Endothelial cell of umbilical vein (primary cell): ENCODE data around the gene SURF1. TPM values are rescaled to one million over a fixed set of nuclear protein-coding genes. Genes with fewer than 3 reads are reported as not detected.

Source experiments
- BruUV-seq: library from RNA; stranded (reverse); fragments of 400-500 nt; replicated peaks from 2 replicates; lab custom pipeline; 2021; lab: Mats Ljungman, UMichigan
- CTCF ChIA-PET: fragments of 300-600, 350-600 bp; sonication (Branson Sonifier 250); formaldehyde crosslinking; loops from one replicate; lab custom pipeline; 2021; ENCODE audit warnings: antibody characterized with exemption, inconsistent platforms; lab: Charles Lee
- POLR2A ChIA-PET: fragments of 300-600, 350-600 bp; sonication (Branson Sonifier 250); formaldehyde crosslinking; loops from one replicate; lab custom pipeline; 2021; ENCODE audit warnings: antibody characterized with exemption, inconsistent platforms; lab: Charles Lee
- DNase-seq: peaks from one replicate; pipeline ENCODE4 v3.0.0-alpha.2; 2011; ENCODE audit warnings: low read depth, low spot score
- FAIRE-seq: peaks from 2 replicates; lab custom pipeline; 2011; peaks lifted over from hg19 to GRCh38; lab: Jason Lieb, UNC
- H2AFZ ChIP-seq: 2 replicates; pipeline ENCODE4 v1.6.0; 2012; ENCODE audit warnings: low read depth, low read length, control low read depth, inconsistent platforms
- H3K27ac ChIP-seq: 2 replicates; pipeline ENCODE4 v1.5.1; 2011; ENCODE audit warnings: low read depth, mild to moderate bottlenecking, control low read depth, low read length, moderate library complexity; ENCODE audit not compliant: insufficient read depth
- H3K27me3 ChIP-seq, 2 experiments: 2 replicates each; pipeline versions ENCODE4 v1.6.0 to v1.6.1; 2011; ENCODE audit warnings: low read length in 2 of 2, mixed read lengths in 1 of 2; ENCODE audit not compliant: control insufficient read depth in 2 of 2, insufficient read depth in 2 of 2
- H3K36me3 ChIP-seq, 2 experiments: 2 replicates in 1 of 2; 3 replicates in 1 of 2; pipeline ENCODE4 v1.5.1; 2011; ENCODE audit warnings: low read length in 2 of 2, mild to moderate bottlenecking in 1 of 2, moderate library complexity in 1 of 2; ENCODE audit not compliant: control insufficient read depth in 2 of 2, insufficient read depth in 2 of 2; ENCODE audit errors: extremely low read depth in 1 of 2
- H3K4me1 ChIP-seq: 3 replicates; pipeline ENCODE4 v1.5.1; 2011; ENCODE audit warnings: mild to moderate bottlenecking, low read length; ENCODE audit not compliant: control insufficient read depth, insufficient read depth; ENCODE audit errors: extremely low read depth
- H3K4me2 ChIP-seq: 2 replicates; pipeline ENCODE4 v1.6.1; 2011; ENCODE audit warnings: low read length, control low read depth, mixed read lengths; ENCODE audit not compliant: insufficient read depth
- H3K4me3 ChIP-seq, 3 experiments: fragments of 200-600 bp in 1 of 3; sonication (generic), shearing (Covaris generic) in 1 of 3; replicated peaks in 1 of 3; 2 replicates each; pipeline ENCODE4 v1.5.1; 2011 to 2016; ENCODE audit warnings: control low read depth in 3 of 3, low read length in 3 of 3, mild to moderate bottlenecking in 2 of 3, inconsistent platforms in 1 of 3, low read depth in 1 of 3, moderate library complexity in 1 of 3; ENCODE audit not compliant: insufficient read depth in 1 of 3
- H3K79me2 ChIP-seq: 2 replicates; pipeline ENCODE4 v1.6.0; 2012; ENCODE audit warnings: low read length, inconsistent platforms; ENCODE audit not compliant: control insufficient read depth, insufficient read depth
- H3K9ac ChIP-seq: replicated peaks from 2 replicates; pipeline ENCODE3; 2011; ENCODE audit warnings: low read length, control low read depth; ENCODE audit not compliant: insufficient read depth; ENCODE audit errors: extremely low read depth
- H3K9me1 ChIP-seq: replicated peaks from 3 replicates; pipeline ENCODE4 v1.6.0; 2011; ENCODE audit warnings: mild to moderate bottlenecking, low read length; ENCODE audit not compliant: control insufficient read depth, insufficient read depth; ENCODE audit errors: extremely low read depth
- H3K9me3 ChIP-seq: replicated peaks from 2 replicates; pipeline ENCODE4 v1.5.1; 2012; ENCODE audit warnings: low read length, inconsistent platforms; ENCODE audit not compliant: control insufficient read depth, insufficient read depth
- H4K20me1 ChIP-seq: replicated peaks from 2 replicates; pipeline ENCODE3; 2011; ENCODE audit warnings: mild to moderate bottlenecking, low read length; ENCODE audit not compliant: control insufficient read depth, insufficient read depth; ENCODE audit errors: extremely low read depth
- EZH2 ChIP-seq: IDR thresholded peaks from 2 replicates; pipeline ENCODE4 v1.6.1; 2012; ENCODE audit warnings: borderline replicate concordance, low read depth, mild to moderate bottlenecking, moderate library complexity, low read length, inconsistent platforms; ENCODE audit not compliant: severe bottlenecking
- FOS ChIP-seq: IDR thresholded peaks from 2 replicates; pipeline ENCODE4 v1.6.1; 2011; ENCODE audit warnings: mild to moderate bottlenecking, low read length, moderate library complexity, borderline replicate concordance; ENCODE audit not compliant: insufficient read depth
- GATA2 ChIP-seq: IDR thresholded peaks from 2 replicates; pipeline ENCODE4 v1.7.0; 2011; ENCODE audit warnings: low read depth, mild to moderate bottlenecking, moderate library complexity, mixed read lengths, low read length; ENCODE audit not compliant: insufficient read length, insufficient read depth
- JUN ChIP-seq: IDR thresholded peaks from 2 replicates; pipeline ENCODE4 v1.6.1; 2011; ENCODE audit warnings: borderline replicate concordance, low read depth; ENCODE audit not compliant: insufficient read length, insufficient read depth
- MYC ChIP-seq: IDR thresholded peaks from one replicate; pipeline ENCODE4 v1.6.1; 2011; ENCODE audit warnings: mild to moderate bottlenecking, low read depth, low read length
- POLR2A ChIP-seq: IDR thresholded peaks from 2 replicates; pipeline ENCODE4 v1.6.1; 2012; ENCODE audit warnings: low read depth, mild to moderate bottlenecking, control low read depth, low read length
- POLR2AphosphoS5 ChIP-seq: IDR thresholded peaks from 2 replicates; pipeline ENCODE4 v1.6.1; 2012; ENCODE audit warnings: low read depth, mild to moderate bottlenecking, control low read depth, low read length, moderate library complexity; ENCODE audit not compliant: insufficient read depth
- dilution Hi-C: fragments of 300-500 bp; cut with MboI; formaldehyde crosslinking; loops from one replicate; pipeline ENCODE4 v1.15.0; 2019; ENCODE audit warnings: low sequenced_read_pairs; ENCODE audit not compliant: extremely low pct_ligation_motif_present
- intact Hi-C: fragments of 100-400 bp; cut with micrococcal nuclease; formaldehyde crosslinking; loops from one replicate; pipeline ENCODE4 v1.10.0; 2022
- polyA plus RNA-seq, 4 experiments: library from polyadenylated mRNA; depleted of rRNA in 3 of 4; stranded (reverse) in 3 of 4; unstranded in 1 of 4; fragments of >200 nt; gene quantifications; 2 replicates each; pipeline versions ENCODE4 v1.2.1 to v1.2.3, GENCODE V29; 2011 to 2012; ENCODE audit warnings: missing spikeins in 1 of 4
- total RNA-seq: library from RNA; stranded (reverse); gene quantifications from 2 replicates; pipeline ENCODE4 v1.2.3, GENCODE V29; 2021

The SURF1 gene
- total and polyA plus RNA-seq, 2 donors (not counting 3 experiments of a cell fraction or from before 2014, with no cell fraction given): 22.8 to 27.1 TPM

DNA sequence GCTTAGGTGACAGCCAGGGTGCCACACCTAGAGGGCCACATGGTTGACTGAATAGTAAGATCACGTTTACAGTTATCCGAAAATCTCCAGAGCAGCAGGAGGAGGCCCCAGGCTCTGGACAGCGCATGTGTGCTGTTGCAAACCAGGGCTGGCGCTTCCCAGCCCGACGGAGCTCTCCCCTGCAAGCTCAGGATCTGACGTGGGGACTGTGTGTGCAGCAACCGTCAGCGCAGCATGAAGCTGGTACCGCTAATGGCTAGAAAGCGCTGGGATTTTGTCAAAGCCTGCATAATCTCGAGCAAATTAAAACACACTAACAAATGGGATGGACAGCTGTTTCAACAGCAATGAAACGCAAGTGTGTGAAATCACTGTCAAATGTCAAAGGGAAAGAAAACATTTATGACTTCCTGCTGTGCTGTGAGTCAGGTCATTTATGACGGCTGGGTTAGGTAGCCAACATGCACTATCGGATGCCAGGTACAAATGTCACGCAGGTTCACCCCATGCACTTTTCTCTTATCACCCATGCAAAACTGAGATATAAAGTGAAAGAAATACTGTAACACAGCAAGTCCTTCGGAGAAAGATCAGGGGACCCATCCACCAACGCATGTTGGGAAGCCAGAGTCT is 12.1 kb upstream of the SURF1 start:
- peak; percentile 29 for DNase-seq
- Histone ChIP-seq H3K79me2 (peaks cover 86% of the 10 kb centered on the region), H3K4me2 (peak overlapping the region; percentile 9), H3K27ac (peak overlapping the region; percentile 1), H3K4me1 (peaks cover 15% of the 10 kb centered on the region), H2AFZ (no peak overlapping the region), H3K9me1 (no peaks in the 10 kb centered on the region), H3K36me3 (peaks cover 21 to 63% of the 10 kb centered on the region in 2 experiments), H3K9ac (no peak overlapping the region), H3K27me3 (no peaks in the 10 kb centered on the region), H3K4me3 (no peak overlapping the region), H4K20me1 (no peaks in the 10 kb centered on the region), H3K9me3 (no peaks in the 10 kb centered on the region)
- no peak for TF ChIP-seq FOS
- TF ChIP-seq EZH2: no peak
- TF ChIP-seq MYC: no peak
- peak; percentile 7 for TF ChIP-seq JUN
- BruUV-seq: no TSS peak
- ChIA-PET POLR2A (interaction anchor here (1.5 kb wide), 1 partner anchor 18 kb away, joined by 3 read pairs; no protein-coding TSS in a partner anchor), CTCF (interaction anchor here (1.0 to 1.1 kb wide), 2 partner anchors 8 to 20 kb away, joined by 3 read pairs; partner anchors contain the start of genes MED22, RPL7A and STKLD1)
- FAIRE-seq: peak; percentile 87
- dilution Hi-C loops: no loop called here
- intact Hi-C loops: no loop called here

DNA sequence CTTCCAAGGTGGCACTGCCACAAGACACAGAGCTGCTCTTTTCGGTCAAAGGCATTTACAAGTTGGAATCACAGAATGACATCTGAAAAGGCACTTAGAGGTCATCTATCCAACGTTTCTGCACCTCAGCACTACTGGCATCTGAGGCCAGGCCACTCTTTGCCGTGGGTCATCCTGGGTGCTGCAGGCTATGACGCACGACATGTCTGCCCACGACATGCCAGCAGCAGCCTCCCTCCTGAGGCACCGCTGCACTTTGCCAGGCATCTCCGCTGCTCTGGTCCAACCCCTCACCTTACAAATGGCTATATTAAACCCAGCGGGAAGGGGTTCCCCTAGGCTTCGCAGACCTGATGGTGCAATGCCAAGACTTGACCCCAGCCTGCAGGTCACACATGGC is 11.5 kb upstream of the SURF1 start:
- Histone ChIP-seq H2AFZ (no peak overlapping the region), H3K9ac (no peak overlapping the region), H3K4me3 (no peak overlapping the region), H3K4me1 (peaks cover 15% of the 10 kb centered on the region), H4K20me1 (no peaks in the 10 kb centered on the region), H3K27ac (no peak overlapping the region), H3K9me3 (no peaks in the 10 kb centered on the region), H3K9me1 (no peaks in the 10 kb centered on the region), H3K79me2 (peaks cover 80% of the 10 kb centered on the region), H3K27me3 (no peaks in the 10 kb centered on the region), H3K4me2 (no peak overlapping the region), H3K36me3 (peaks cover 24 to 65% of the 10 kb centered on the region in 2 experiments)
- BruUV-seq: no TSS peak
- ChIA-PET POLR2A (interaction anchor here (1.5 kb wide), 1 partner anchor 17 kb away, joined by 3 read pairs; no protein-coding TSS in a partner anchor), CTCF (interaction anchor here (1.1 kb wide), 1 partner anchor 9 kb away, joined by 3 read pairs; the partner anchor contains the start of gene STKLD1)
- TF ChIP-seq GATA2 (no peak), JUN (no peak), POLR2A (no peak), POLR2AphosphoS5 (no peak), MYC (no peak)
- intact Hi-C loops: no loop called here
- DNase-seq: no peak
- dilution Hi-C loops: no loop called here
- no peak for FAIRE-seq
